Endodermal cell (in vitro differentiated cells): ENCODE results near the gene SAMD11. TPM values are rescaled to one million over a fixed set of nuclear protein-coding genes. Genes with fewer than 3 reads are reported as not detected.

Source experiments
- DNase-seq: peaks from one replicate; pipeline ENCODE4 v3.0.0-alpha.2; 2017
- H3K27ac ChIP-seq: 2 replicates; pipeline ENCODE4 v1.5.1; 2013; ENCODE audit warnings: mild to moderate bottlenecking, low read depth, low read length, moderate library complexity
- H3K27me3 ChIP-seq: 2 replicates; pipeline ENCODE4 v1.6.1; 2013; ENCODE audit warnings: mild to moderate bottlenecking, low read length, moderate library complexity; ENCODE audit not compliant: insufficient read depth, control insufficient read depth, poor library complexity, severe bottlenecking
- H3K36me3 ChIP-seq: 2 replicates; pipeline ENCODE4 v1.7.0; 2013; ENCODE audit warnings: mild to moderate bottlenecking, low read length, moderate library complexity; ENCODE audit not compliant: control insufficient read depth, insufficient read depth
- H3K4me1 ChIP-seq: one replicate; pipeline ENCODE4 v1.7.0; 2013; ENCODE audit warnings: low read length; ENCODE audit not compliant: control insufficient read depth, insufficient read depth
- H3K4me3 ChIP-seq: 2 replicates; pipeline ENCODE4 v1.5.1; 2013; ENCODE audit warnings: mild to moderate bottlenecking, low read length, moderate library complexity
- H3K9ac ChIP-seq: 2 replicates; pipeline ENCODE4 v1.6.1; 2013; ENCODE audit warnings: mild to moderate bottlenecking, low read length, moderate library complexity; ENCODE audit not compliant: poor library complexity, severe bottlenecking; ENCODE audit errors: extremely low read depth
- H3K9me3 ChIP-seq: 2 replicates; pipeline ENCODE4 v1.6.1; 2013; ENCODE audit warnings: mild to moderate bottlenecking, low read length, moderate library complexity; ENCODE audit not compliant: control insufficient read depth
- H3K27ac Mint-ChIP-seq: 2 replicates; pipeline ENCODE4 v1.8.0; 2020; ENCODE audit warnings: mixed read lengths
- H3K27me3 Mint-ChIP-seq: 2 replicates; pipeline ENCODE4 v1.8.0; 2021; ENCODE audit warnings: mild to moderate bottlenecking, mixed read lengths; ENCODE audit not compliant: insufficient read depth
- H3K36me3 Mint-ChIP-seq: 2 replicates; pipeline ENCODE4 v1.8.0; 2020; ENCODE audit warnings: low read depth, mixed read lengths
- H3K4me1 Mint-ChIP-seq: 2 replicates; pipeline ENCODE4 v1.8.0; 2020; ENCODE audit warnings: mixed read lengths
- H3K4me3 Mint-ChIP-seq: 2 replicates; pipeline ENCODE4 v1.8.0; 2020; ENCODE audit warnings: mild to moderate bottlenecking, moderate library complexity, mixed read lengths
- H3K9me3 Mint-ChIP-seq: 2 replicates; pipeline ENCODE4 v1.8.0; 2020; ENCODE audit warnings: mild to moderate bottlenecking, mixed read lengths
- WGBS, 2 experiments: methylation state at CpG; one replicate each; pipeline versions ENCODE4 v1.1.5 to v1.1.7; 2013; ENCODE audit warnings: missing lambda C conversion rate in 2 of 2, mixed read lengths in 1 of 2; ENCODE audit not compliant: insufficient coverage in 1 of 2, insufficient read length in 1 of 2; 5-methylcytosine and 5-hydroxymethylcytosine counted together
- total RNA-seq, 2 donors: library from RNA; stranded (reverse); fragmentation: NEBNext Ultra II Directional in 1 of 2; extraction: Animal tissue kit (Norgen Biotek cat#: 25700) in 1 of 2; gene quantifications; 2 replicates in 1 of 2; 3 replicates in 1 of 2; pipeline ENCODE4 v1.2.1, GENCODE V29; 2021
- TF ChIP-seq, protein P1 (sequence below): fragments of 200-600 bp; sonication (generic); conservative IDR thresholded peaks from 2 replicates; pipeline ENCODE4 v1.5.0; 2021; ENCODE audit warnings: antibody characterized with exemption, mild to moderate bottlenecking

SAMD11 gene
- total RNA-seq, 2 donors from 2014 or later, result 152 to 156 TPM

DNA sequence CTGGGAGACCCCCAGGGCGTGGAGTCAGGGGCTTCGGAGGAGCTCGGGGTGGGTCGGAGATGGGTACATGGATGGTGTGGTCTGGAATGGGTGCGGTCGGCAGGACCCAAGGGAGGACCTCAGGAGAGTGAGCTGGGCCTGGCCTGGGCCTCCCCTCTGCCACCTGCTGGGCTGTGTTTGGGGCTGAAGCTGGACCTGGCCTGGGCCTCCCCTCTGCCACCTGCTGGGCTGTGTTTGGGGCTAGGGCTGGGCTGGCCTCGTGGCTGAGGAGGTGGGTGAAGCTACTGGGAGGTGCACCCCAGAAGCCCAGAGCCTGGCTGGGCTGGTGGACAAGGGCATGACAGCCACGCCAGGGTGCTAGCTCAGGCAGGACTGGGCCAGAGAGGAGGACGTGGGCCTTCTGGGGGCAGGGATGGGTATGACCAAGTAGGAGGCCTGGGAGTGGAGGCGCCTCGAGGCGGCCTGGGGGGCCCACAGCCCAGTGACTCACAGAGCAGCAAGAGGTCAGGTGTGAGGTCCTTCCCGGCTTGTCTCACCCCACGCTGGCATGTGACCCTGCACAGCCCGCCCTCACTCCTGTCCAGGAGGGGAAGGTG, 14.5 kb downstream of the SAMD11 start:
- no peak overlapping the region for H3K27ac ChIP-seq
- H3K4me3 ChIP-seq, result no peak overlapping the region
- H3K4me1 Mint-ChIP-seq, result peaks cover 23% of the 10 kb centered on the region
- no peaks in the 10 kb centered on the region for H3K36me3 ChIP-seq
- H3K9ac ChIP-seq, result no peak overlapping the region
- no peaks in the 10 kb centered on the region for H3K36me3 Mint-ChIP-seq
- peaks cover 29% of the 10 kb centered on the region for H3K4me1 ChIP-seq
- no peaks in the 10 kb centered on the region for H3K9me3 ChIP-seq
- DNase-seq, result no peak
- no peak overlapping the region for H3K27ac Mint-ChIP-seq
- H3K27me3 Mint-ChIP-seq, result peaks cover 35% of the 10 kb centered on the region
- H3K4me3 Mint-ChIP-seq, result no peak overlapping the region
- TF ChIP-seq, protein P1, sequence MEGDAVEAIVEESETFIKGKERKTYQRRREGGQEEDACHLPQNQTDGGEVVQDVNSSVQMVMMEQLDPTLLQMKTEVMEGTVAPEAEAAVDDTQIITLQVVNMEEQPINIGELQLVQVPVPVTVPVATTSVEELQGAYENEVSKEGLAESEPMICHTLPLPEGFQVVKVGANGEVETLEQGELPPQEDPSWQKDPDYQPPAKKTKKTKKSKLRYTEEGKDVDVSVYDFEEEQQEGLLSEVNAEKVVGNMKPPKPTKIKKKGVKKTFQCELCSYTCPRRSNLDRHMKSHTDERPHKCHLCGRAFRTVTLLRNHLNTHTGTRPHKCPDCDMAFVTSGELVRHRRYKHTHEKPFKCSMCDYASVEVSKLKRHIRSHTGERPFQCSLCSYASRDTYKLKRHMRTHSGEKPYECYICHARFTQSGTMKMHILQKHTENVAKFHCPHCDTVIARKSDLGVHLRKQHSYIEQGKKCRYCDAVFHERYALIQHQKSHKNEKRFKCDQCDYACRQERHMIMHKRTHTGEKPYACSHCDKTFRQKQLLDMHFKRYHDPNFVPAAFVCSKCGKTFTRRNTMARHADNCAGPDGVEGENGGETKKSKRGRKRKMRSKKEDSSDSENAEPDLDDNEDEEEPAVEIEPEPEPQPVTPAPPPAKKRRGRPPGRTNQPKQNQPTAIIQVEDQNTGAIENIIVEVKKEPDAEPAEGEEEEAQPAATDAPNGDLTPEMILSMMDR, result peak; percentile 39
- H3K9me3 Mint-ChIP-seq, result no peaks in the 10 kb centered on the region
- H3K27me3 ChIP-seq, result peaks cover 31% of the 10 kb centered on the region
- WGBS, 2 experiments, result 88 to 100% methylated on average over 1 to 15 of the region's 15 CpGs

DNA sequence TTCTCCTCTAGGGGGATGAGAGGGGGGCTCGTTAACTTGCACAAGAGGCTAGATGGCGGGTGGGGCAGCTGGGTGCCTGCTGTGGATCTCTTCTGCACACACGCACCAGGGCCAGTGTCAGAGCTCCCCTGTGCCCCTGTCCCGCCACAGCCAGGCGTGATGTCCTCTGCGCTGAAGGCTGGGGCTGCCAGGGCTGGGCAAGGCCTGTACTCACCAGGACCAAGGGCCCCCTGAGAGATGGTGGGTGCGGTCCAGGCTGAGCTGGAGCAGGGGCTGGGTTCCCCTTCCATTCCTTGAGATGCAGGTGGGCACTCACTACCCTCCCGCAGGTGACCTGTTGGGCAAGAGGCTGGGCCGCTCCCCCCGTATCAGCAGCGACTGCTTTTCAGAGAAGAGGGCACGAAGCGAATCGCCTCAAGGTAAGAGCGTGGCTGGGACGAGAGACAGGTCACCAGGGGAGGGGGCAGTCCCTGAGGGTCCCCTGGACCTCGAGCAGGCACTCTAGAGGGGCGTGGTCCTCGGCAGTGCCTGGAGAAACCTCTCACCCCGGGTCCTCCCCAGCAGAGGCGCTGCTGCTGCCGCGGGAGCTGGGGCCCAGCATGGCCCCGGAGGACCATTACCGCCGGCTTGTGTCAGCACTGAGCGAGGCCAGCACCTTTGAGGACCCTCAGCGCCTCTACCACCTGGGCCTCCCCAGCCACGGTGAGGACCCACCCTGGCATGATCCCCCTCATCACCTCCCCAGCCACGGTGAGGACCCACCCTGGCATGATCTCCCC, 15.2 kb downstream of the SAMD11 start:
- WGBS, 2 experiments, result 46 to 53% methylated on average over 19 to 30 of the region's 30 CpGs
- Mint-ChIP-seq H3K4me1 (peaks cover 18% of the 10 kb centered on the region), H3K4me3 (peak overlapping the region; percentile 76), H3K27me3 (peaks cover 30% of the 10 kb centered on the region), H3K9me3 (no peaks in the 10 kb centered on the region), H3K27ac (no peak overlapping the region), H3K36me3 (peaks cover 1% of the 10 kb centered on the region)
- Histone ChIP-seq H3K36me3 (no peaks in the 10 kb centered on the region), H3K4me3 (no peak overlapping the region), H3K4me1 (peaks cover 29% of the 10 kb centered on the region), H3K27me3 (peaks cover 28% of the 10 kb centered on the region), H3K9me3 (no peaks in the 10 kb centered on the region), H3K27ac (no peak overlapping the region), H3K9ac (no peak overlapping the region)
- peak; percentile 87 for DNase-seq
- TF ChIP-seq, protein P1, result peak; percentile 65

DNA sequence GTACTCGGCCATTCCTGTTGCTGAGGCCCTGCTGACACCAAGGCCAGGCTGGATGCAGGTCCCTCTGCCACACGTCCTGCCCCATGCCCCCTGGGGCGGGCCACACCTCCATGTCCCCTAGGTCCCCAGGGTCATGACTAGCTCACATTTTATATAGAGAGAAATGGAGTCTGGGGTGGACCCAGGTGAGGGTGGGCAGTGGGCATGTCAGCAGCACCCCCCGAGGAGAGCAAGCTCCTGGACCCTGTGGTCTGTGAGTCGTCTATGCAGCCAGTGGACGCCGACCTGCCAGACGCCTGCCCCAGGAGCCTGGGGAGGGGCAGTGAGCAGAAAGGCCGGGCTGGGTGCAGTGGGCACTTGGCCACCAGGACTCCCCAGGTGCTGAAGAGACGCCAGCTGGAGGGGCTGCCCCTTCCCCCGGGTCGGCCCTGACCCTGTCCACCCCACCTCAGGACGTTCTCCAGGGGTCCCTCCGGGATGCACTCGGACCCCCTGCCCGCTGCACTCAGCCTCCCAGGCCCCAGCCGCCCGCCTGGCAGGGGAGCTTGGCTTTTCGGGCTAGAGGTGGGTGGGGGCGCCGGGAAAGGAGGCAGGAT, 15.9 kb downstream of the SAMD11 start:
- peaks cover 30% of the 10 kb centered on the region for H3K27me3 Mint-ChIP-seq
- Histone ChIP-seq H3K9me3 (no peaks in the 10 kb centered on the region), H3K9ac (no peak overlapping the region), H3K27ac (no peak overlapping the region), H3K36me3 (no peaks in the 10 kb centered on the region), H3K4me1 (peaks cover 29% of the 10 kb centered on the region), H3K27me3 (peaks cover 28% of the 10 kb centered on the region), H3K4me3 (no peak overlapping the region)
- TF ChIP-seq, protein P1, result peak; percentile 18
- peak overlapping the region; percentile 76 for H3K4me3 Mint-ChIP-seq
- peaks cover 18% of the 10 kb centered on the region for H3K4me1 Mint-ChIP-seq
- no peak for DNase-seq
- 22 to 28% methylated on average over 13 to 21 of the region's 21 CpGs for WGBS, 2 experiments
- peaks cover 2% of the 10 kb centered on the region for H3K36me3 Mint-ChIP-seq
- H3K27ac Mint-ChIP-seq, result no peak overlapping the region
- no peaks in the 10 kb centered on the region for H3K9me3 Mint-ChIP-seq
